Esophagus squamous epithelium (tissue), 4 donors: ENCODE measurements around the gene EIF3K.

Experiments
- POLR2A ChIP-seq, 4 donors: fragments of 450-650 bp; IDR thresholded peaks; one replicate each; pipeline ENCODE4 v1.6.1; 2017; ENCODE audit warnings: antibody characterized with exemption in 4 of 4, mild to moderate bottlenecking in 4 of 4, moderate library complexity in 3 of 4
- TF ChIP-seq, protein P1 (sequence below), 6 experiments: fragments of 450-650 bp in 4 of 6; fragments of 200-600 bp in 2 of 6; sonication (generic) in 2 of 6; IDR thresholded peaks; one replicate each; pipeline ENCODE4 v1.5.1; 2016 to 2019; ENCODE audit warnings: antibody characterized with exemption in 6 of 6, mild to moderate bottlenecking in 4 of 6, moderate library complexity in 4 of 6

GRCh38 chr19:38676023-38676877 lies 57.3 kb downstream of the EIF3K start:
- TF ChIP-seq POLR2A (IDR thresholded peaks at IDR 0.05) = no peak
- TF ChIP-seq, protein P1, sequence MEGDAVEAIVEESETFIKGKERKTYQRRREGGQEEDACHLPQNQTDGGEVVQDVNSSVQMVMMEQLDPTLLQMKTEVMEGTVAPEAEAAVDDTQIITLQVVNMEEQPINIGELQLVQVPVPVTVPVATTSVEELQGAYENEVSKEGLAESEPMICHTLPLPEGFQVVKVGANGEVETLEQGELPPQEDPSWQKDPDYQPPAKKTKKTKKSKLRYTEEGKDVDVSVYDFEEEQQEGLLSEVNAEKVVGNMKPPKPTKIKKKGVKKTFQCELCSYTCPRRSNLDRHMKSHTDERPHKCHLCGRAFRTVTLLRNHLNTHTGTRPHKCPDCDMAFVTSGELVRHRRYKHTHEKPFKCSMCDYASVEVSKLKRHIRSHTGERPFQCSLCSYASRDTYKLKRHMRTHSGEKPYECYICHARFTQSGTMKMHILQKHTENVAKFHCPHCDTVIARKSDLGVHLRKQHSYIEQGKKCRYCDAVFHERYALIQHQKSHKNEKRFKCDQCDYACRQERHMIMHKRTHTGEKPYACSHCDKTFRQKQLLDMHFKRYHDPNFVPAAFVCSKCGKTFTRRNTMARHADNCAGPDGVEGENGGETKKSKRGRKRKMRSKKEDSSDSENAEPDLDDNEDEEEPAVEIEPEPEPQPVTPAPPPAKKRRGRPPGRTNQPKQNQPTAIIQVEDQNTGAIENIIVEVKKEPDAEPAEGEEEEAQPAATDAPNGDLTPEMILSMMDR (IDR thresholded peaks at IDR 0.05) = no peak
